IgD-negative memory B cell (primary cell): Measurements from ENCODE around the gene ADSS1. TPM values are rescaled to one million over a fixed set of nuclear protein-coding genes. Genes with fewer than 3 reads are reported as not detected.

ENCODE experiments used
- H3K27ac Mint-ChIP-seq, 3 donors: one replicate each; pipeline ENCODE4 v1.8.0; 2020 to 2022; ENCODE audit warnings: mild to moderate bottlenecking in 3 of 3, mixed read lengths in 3 of 3, moderate library complexity in 1 of 3
- H3K27me3 Mint-ChIP-seq: one replicate; pipeline ENCODE4 v1.8.0; 2021; ENCODE audit warnings: mixed read lengths
- H3K36me3 Mint-ChIP-seq: one replicate; pipeline ENCODE4 v1.8.0; 2020; ENCODE audit warnings: mild to moderate bottlenecking, mixed read lengths
- H3K4me1 Mint-ChIP-seq, 3 donors: one replicate each; pipeline ENCODE4 v1.8.0; 2020 to 2022; ENCODE audit warnings: mixed read lengths in 3 of 3, mild to moderate bottlenecking in 1 of 3
- H3K4me3 Mint-ChIP-seq, 4 donors: one replicate each; pipeline ENCODE4 v1.8.0; 2020 to 2022; ENCODE audit warnings: mild to moderate bottlenecking in 4 of 4, mixed read lengths in 4 of 4, moderate library complexity in 3 of 4
- H3K9me3 Mint-ChIP-seq, 3 donors: one replicate each; pipeline ENCODE4 v1.8.0; 2020 to 2021; ENCODE audit warnings: mixed read lengths in 3 of 3, mild to moderate bottlenecking in 1 of 3
- polyA plus RNA-seq: library from polyadenylated mRNA; unstranded; fragments of 300-500 nt; fragmentation: Illumina TruSeq; gene quantifications from one replicate; pipeline ENCODE4 v1.2.3, GENCODE V29; 2021

The ADSS1 gene
- polyA plus RNA-seq, 1 donor from 2014 or later, result not detected

DNA sequence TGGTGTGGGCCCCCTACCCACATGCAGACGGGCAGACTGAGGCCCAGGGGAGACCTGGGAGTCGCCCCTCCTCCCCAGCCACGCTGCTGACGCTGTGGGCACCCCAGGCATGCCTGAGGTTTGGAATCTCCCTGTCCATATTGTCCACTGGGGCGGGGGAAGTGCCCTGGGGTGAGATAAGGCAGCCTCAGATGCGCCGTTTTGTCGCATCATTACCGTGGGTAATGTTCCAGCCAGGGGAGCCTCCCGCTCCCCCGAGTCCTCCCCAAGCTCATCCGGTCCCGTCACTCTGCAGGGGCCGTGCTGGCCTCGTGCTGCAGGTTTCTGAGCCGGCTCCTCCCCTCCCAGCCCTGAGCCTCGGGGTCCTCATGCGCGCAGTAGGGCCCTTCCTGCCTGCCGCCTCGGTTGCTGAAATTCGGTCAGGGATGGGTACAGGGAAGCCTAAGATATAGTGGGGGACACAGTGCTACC is 23.2 kb upstream of the ADSS1 start:
- no peaks in the 10 kb centered on the region for H3K27me3 Mint-ChIP-seq
- no peaks in the 10 kb centered on the region for H3K36me3 Mint-ChIP-seq
- peak overlapping the region; percentile 58 to 67 (median 62) for H3K27ac Mint-ChIP-seq

DNA sequence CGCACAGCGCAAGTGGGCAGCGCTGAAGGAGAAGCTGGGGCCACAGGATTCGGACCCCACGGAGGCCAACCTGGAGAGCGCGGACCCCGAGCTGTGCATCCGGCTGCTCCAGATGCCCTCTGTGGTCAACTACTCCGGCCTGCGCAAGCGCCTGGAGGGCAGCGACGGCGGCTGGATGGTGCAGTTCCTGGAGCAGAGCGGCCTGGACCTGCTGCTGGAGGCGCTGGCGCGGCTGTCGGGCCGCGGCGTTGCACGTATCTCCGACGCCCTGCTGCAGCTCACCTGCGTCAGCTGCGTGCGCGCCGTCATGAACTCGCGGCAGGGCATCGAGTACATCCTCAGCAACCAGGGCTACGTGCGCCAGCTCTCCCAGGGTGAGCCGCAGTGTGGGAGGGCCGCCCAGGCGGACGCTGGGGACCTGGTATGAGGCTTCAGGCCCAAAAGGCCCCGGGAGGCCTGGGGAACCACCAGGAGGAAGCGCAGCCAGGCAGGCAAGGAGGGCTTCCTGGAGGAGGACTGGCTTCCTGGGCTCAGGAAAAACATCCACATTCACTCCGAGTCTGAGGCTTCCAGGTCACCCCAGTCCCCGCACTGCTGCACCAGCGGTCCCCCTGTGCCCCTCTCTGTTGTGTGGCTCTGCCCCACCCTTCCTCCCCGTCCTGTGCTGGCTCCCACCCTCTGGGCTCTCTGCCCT is 22.5 kb upstream of the ADSS1 start:
- H3K36me3 Mint-ChIP-seq, result no peaks in the 10 kb centered on the region
- H3K27me3 Mint-ChIP-seq, result no peaks in the 10 kb centered on the region
- H3K27ac Mint-ChIP-seq, result no peak overlapping the region
- H3K4me1 Mint-ChIP-seq, result peaks cover 0 to 2% (median 2%) of the 10 kb centered on the region in 3 donors
- no peaks in the 10 kb centered on the region for H3K9me3 Mint-ChIP-seq
- H3K4me3 Mint-ChIP-seq, result no peak overlapping the region

More for the DNA sequence above, 23.2 kb upstream of the ADSS1 start:
- H3K4me3 Mint-ChIP-seq, result peak overlapping the region in 1 of 4 donors; percentile 8
- no peaks in the 10 kb centered on the region for H3K9me3 Mint-ChIP-seq
- peaks cover 3 to 4% (median 4%) of the 10 kb centered on the region in 3 donors for H3K4me1 Mint-ChIP-seq

- no peaks in the 10 kb centered on the region for H3K27me3 Mint-ChIP-seq
- no peaks in the 10 kb centered on the region for H3K9me3 Mint-ChIP-seq
- no peak overlapping the region for H3K4me3 Mint-ChIP-seq
- no peaks in the 10 kb centered on the region for H3K36me3 Mint-ChIP-seq
- H3K4me1 Mint-ChIP-seq, result peaks cover 0 to 2% (median 2%) of the 10 kb centered on the region in 3 donors
- H3K27ac Mint-ChIP-seq, result no peak overlapping the region
Observed at GRCh38 chr14:104702106-104702505, 21.9 kb upstream of the ADSS1 start.

- H3K27ac Mint-ChIP-seq, result no peak overlapping the region
- H3K9me3 Mint-ChIP-seq, result no peaks in the 10 kb centered on the region
- no peaks in the 10 kb centered on the region for H3K27me3 Mint-ChIP-seq
Observed at GRCh38 chr14:104702673-104703072, 21.4 kb upstream of the ADSS1 start.

GRCh38 chr14:104703269-104703668 is 20.8 kb upstream of the ADSS1 start:
- H3K27me3 Mint-ChIP-seq, result no peaks in the 10 kb centered on the region
- H3K36me3 Mint-ChIP-seq, result no peaks in the 10 kb centered on the region
- no peak overlapping the region for H3K4me3 Mint-ChIP-seq
- no peak overlapping the region for H3K27ac Mint-ChIP-seq
- peaks cover 0 to 2% (median 2%) of the 10 kb centered on the region in 3 donors for H3K4me1 Mint-ChIP-seq
- H3K9me3 Mint-ChIP-seq, result no peaks in the 10 kb centered on the region

More at GRCh38 chr14:104702673-104703072, 21.4 kb upstream of the ADSS1 start:
- Mint-ChIP-seq H3K36me3 (no peaks in the 10 kb centered on the region), H3K4me3 (no peak overlapping the region), H3K4me1 (peaks cover 0 to 2% (median 2%) of the 10 kb centered on the region in 3 donors)

DNA sequence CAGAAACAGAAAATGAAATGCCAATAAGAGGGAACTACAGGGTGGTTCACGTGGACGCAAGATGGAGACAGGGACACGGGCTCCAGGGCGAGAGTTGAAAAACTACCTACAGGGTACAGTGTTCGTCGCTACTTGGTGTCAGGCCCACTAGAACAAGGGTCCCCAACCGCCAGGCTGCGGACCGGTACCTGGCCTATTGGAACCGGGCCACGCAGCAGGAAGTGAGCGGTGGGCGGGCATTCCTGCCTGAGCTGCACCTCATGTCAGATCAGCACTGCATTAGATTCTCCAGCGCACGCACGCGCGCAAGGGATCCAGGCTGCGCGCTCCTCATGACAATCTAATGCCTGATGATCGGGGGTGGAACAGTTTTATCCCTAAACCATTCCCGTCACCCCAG is 19.8 kb upstream of the ADSS1 start:
- Mint-ChIP-seq H3K4me3 (no peak overlapping the region), H3K4me1 (peaks cover 2 to 5% (median 4%) of the 10 kb centered on the region in 3 donors), H3K36me3 (no peaks in the 10 kb centered on the region), H3K27me3 (no peaks in the 10 kb centered on the region), H3K9me3 (no peaks in the 10 kb centered on the region), H3K27ac (no peak overlapping the region)

GRCh38 chr14:104705340-104706047 is 18.5 kb upstream of the ADSS1 start:
- H3K27ac Mint-ChIP-seq, result no peak overlapping the region
- H3K4me3 Mint-ChIP-seq, result no peak overlapping the region
- H3K36me3 Mint-ChIP-seq, result no peaks in the 10 kb centered on the region
- H3K4me1 Mint-ChIP-seq, result peaks cover 2 to 5% (median 4%) of the 10 kb centered on the region in 3 donors
- no peaks in the 10 kb centered on the region for H3K9me3 Mint-ChIP-seq
- H3K27me3 Mint-ChIP-seq, result no peaks in the 10 kb centered on the region

- Mint-ChIP-seq H3K9me3 (no peaks in the 10 kb centered on the region), H3K36me3 (no peaks in the 10 kb centered on the region), H3K27me3 (no peaks in the 10 kb centered on the region), H3K4me1 (peaks cover 2 to 5% (median 4%) of the 10 kb centered on the region in 3 donors), H3K27ac (no peak overlapping the region), H3K4me3 (no peak overlapping the region)
Observed at GRCh38 chr14:104706733-104707607, 17.1 kb upstream of the ADSS1 start.

- peak overlapping the region in 2 of 3 donors; percentile 14 to 54 for H3K27ac Mint-ChIP-seq
- no peaks in the 10 kb centered on the region for H3K9me3 Mint-ChIP-seq
- H3K36me3 Mint-ChIP-seq, result no peaks in the 10 kb centered on the region
- H3K4me1 Mint-ChIP-seq, result peaks cover 2 to 5% (median 4%) of the 10 kb centered on the region in 3 donors
- no peaks in the 10 kb centered on the region for H3K27me3 Mint-ChIP-seq
- H3K4me3 Mint-ChIP-seq, result peak overlapping the region in 1 of 4 donors; percentile 6
Observed at GRCh38 chr14:104707608-104708595, 16.1 kb upstream of the ADSS1 start.

DNA sequence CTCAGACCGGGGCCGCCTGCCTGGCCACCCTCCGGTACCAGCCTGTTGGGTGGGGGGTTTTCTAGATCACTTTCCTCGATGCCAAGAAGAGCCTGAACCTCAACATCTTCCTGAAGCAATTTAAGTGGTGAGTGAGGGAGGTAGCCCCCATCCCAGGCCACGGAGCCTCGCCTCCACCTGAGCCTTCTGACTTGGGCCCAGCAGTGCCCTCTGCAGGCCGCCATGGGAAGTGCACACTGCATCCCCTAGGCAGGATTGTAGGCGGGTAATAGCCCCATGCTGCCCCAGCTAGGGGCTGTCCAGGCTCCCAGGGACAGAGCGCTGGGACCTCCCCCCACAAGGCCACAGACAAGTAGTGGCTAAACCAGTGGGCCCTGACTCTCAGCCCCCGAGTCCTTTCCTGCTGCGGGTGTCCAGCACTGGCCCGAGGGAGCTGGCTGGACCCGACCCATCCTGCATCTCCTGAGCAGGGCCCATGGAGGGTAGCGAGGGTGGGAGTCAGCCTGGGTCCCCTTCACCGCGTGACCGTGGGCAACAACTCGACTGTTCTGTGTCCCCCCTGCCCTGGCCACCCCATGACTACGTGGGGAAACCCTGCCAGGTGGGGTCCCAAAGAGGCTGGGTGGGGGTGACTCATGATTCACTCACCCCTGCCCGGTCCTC is 15.3 kb upstream of the ADSS1 start:
- peaks cover 2 to 5% (median 4%) of the 10 kb centered on the region in 3 donors for H3K4me1 Mint-ChIP-seq
- H3K36me3 Mint-ChIP-seq, result no peaks in the 10 kb centered on the region
- no peaks in the 10 kb centered on the region for H3K9me3 Mint-ChIP-seq
- H3K27ac Mint-ChIP-seq, result peak overlapping the region in 2 of 3 donors; percentile 14 to 54
- no peaks in the 10 kb centered on the region for H3K27me3 Mint-ChIP-seq
- H3K4me3 Mint-ChIP-seq, result peak overlapping the region in 1 of 4 donors; percentile 6

DNA sequence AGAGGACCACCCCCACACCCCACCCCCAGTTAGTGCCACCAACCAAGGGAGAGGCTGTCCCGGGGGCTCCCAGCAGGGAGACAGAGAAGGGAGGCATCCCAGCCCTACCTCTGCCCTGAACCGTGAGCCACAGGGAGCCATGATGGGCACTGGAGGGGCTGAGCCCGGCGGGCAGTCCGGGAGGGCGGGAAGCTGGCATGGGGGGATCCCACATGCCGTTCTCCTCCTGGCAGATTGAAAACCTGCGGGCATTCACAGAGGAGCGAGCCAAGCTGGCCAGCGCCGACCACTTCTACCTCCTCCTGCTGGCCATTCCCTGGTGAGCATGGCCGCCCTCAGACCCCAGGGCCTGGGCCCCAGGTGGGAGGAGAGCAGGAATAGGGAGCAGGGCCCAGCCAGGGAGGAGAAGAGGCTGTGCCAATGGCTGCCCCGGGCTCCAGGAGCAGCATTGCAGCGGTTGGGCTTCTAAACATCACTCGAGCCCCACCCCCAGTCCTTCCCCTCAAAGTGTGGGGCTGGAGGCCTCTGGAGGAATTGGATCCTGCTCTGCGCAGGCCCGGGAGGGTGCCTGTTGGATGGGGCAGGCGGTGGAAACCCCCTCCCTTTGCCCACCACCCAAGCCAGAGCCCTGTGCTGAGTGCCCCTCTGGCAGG is 14.5 kb upstream of the ADSS1 start:
- Mint-ChIP-seq H3K9me3 (no peaks in the 10 kb centered on the region), H3K27me3 (no peaks in the 10 kb centered on the region), H3K4me3 (no peak overlapping the region), H3K27ac (no peak overlapping the region), H3K36me3 (no peaks in the 10 kb centered on the region), H3K4me1 (peaks cover 2 to 5% (median 2%) of the 10 kb centered on the region in 3 donors)

GRCh38 chr14:104710071-104710735 is 13.8 kb upstream of the ADSS1 start:
- H3K4me1 Mint-ChIP-seq, result peaks cover 2 to 5% (median 2%) of the 10 kb centered on the region in 3 donors
- no peaks in the 10 kb centered on the region for H3K36me3 Mint-ChIP-seq
- peak overlapping the region in 1 of 3 donors; percentile 59 for H3K27ac Mint-ChIP-seq
- no peaks in the 10 kb centered on the region for H3K9me3 Mint-ChIP-seq
- no peaks in the 10 kb centered on the region for H3K27me3 Mint-ChIP-seq
- no peak overlapping the region for H3K4me3 Mint-ChIP-seq
